Effector memory CD4-positive, alpha-beta T cell (primary cell): ENCODE measurements around the gene RIT2.

Experiments used
- DNase-seq, 3 donors: peaks; one replicate each; pipeline ENCODE4 v3.0.0-alpha.2; 2020
- H3K27ac ChIP-seq: 2 replicates; pipeline ENCODE4 v1.7.0; 2013; ENCODE audit warnings: mild to moderate bottlenecking, low read length, moderate library complexity; ENCODE audit not compliant: insufficient read depth, poor library complexity, severe bottlenecking
- H3K27me3 ChIP-seq: replicated peaks from 2 replicates; pipeline ENCODE4 v1.7.0; 2013; ENCODE audit warnings: mild to moderate bottlenecking, low read length; ENCODE audit not compliant: insufficient read depth, control insufficient read depth, poor library complexity, severe bottlenecking
- H3K36me3 ChIP-seq: 2 replicates; pipeline ENCODE4 v1.7.0; 2013; ENCODE audit warnings: mild to moderate bottlenecking, low read length, moderate library complexity; ENCODE audit not compliant: control insufficient read depth, insufficient read depth
- H3K4me1 ChIP-seq: 2 replicates; pipeline ENCODE4 v1.7.0; 2013; ENCODE audit warnings: low read length, mild to moderate bottlenecking; ENCODE audit not compliant: control insufficient read depth, insufficient read depth, poor library complexity, severe bottlenecking
- H3K4me3 ChIP-seq: 2 replicates; pipeline ENCODE4 v1.7.0; 2013; ENCODE audit warnings: low read length, low read depth, mild to moderate bottlenecking; ENCODE audit not compliant: insufficient read depth, poor library complexity, severe bottlenecking
- H3K9me3 ChIP-seq: 2 replicates; pipeline ENCODE4 v1.7.0; 2013; ENCODE audit warnings: mild to moderate bottlenecking, low read length, moderate library complexity; ENCODE audit not compliant: control insufficient read depth

The RIT2 gene

DNA sequence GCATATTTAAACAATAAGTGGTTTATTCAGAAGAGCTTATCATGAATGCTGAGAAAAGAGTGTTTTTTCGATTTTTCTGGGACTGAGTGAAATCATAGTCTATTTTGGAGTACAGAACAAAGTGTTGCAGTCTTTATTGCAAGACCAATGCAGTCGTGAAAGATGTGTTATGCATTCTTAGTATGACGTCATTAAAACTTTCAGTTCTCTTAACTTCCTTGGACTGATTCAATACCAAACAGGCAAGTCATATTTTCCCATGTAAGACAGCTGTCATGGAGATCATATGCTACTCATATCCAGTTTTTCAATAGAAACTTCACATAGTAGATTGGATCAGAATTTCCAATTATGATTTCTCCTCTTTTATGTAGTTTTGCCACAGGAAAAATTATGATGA, 92.6 kb downstream of the RIT2 start:
- DNase-seq, result no peak
- Histone ChIP-seq H3K4me3 (no peak overlapping the region), H3K9me3 (no peaks in the 10 kb centered on the region), H3K4me1 (no peaks in the 10 kb centered on the region), H3K27ac (no peak overlapping the region), H3K36me3 (no peaks in the 10 kb centered on the region), H3K27me3 (no peaks in the 10 kb centered on the region)

- Histone ChIP-seq H3K4me1 (no peaks in the 10 kb centered on the region), H3K36me3 (no peaks in the 10 kb centered on the region), H3K27ac (no peak overlapping the region), H3K27me3 (no peaks in the 10 kb centered on the region), H3K9me3 (no peaks in the 10 kb centered on the region), H3K4me3 (no peak overlapping the region)
- DNase-seq, result no peak
Measured at GRCh38 chr18:43017622-43018021, 97.9 kb downstream of the RIT2 start.

DNA sequence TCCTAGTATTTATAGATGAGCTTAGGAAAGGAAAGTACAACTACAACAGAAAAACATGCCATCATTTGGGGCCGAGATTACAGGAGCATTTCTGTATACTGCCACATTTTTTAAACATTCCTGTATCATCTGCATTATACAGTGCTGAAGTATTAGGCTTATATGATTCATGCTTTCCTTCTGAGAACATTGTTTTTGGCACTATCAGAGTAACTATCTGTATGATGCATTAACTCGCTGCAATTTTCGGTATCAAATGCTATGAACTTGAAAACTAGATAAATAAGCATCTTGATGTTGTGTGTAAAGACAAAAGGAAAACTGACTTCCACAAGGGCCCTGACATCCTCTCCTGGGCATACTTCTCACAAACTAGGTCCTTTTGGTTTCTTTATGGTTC, 102.0 kb downstream of the RIT2 start:
- no peak for DNase-seq
- H3K9me3 ChIP-seq, result no peaks in the 10 kb centered on the region
- no peak overlapping the region for H3K27ac ChIP-seq
- H3K36me3 ChIP-seq, result no peaks in the 10 kb centered on the region
- no peak overlapping the region for H3K4me3 ChIP-seq
- H3K4me1 ChIP-seq, result no peaks in the 10 kb centered on the region
- H3K27me3 ChIP-seq, result no peaks in the 10 kb centered on the region

GRCh38 chr18:43012951-43013350, 102.5 kb downstream of the RIT2 start:
- Histone ChIP-seq H3K4me3 (no peak overlapping the region), H3K9me3 (no peaks in the 10 kb centered on the region), H3K36me3 (no peaks in the 10 kb centered on the region), H3K4me1 (no peaks in the 10 kb centered on the region), H3K27ac (no peak overlapping the region), H3K27me3 (no peaks in the 10 kb centered on the region)
- no peak for DNase-seq

- H3K4me1 ChIP-seq, result no peaks in the 10 kb centered on the region
- no peak overlapping the region for H3K4me3 ChIP-seq
- H3K27ac ChIP-seq, result no peak overlapping the region
- no peaks in the 10 kb centered on the region for H3K36me3 ChIP-seq
- no peaks in the 10 kb centered on the region for H3K27me3 ChIP-seq
- no peak for DNase-seq
- H3K9me3 ChIP-seq, result no peaks in the 10 kb centered on the region
Measured at GRCh38 chr18:43010611-43011010, 104.9 kb downstream of the RIT2 start.

DNA sequence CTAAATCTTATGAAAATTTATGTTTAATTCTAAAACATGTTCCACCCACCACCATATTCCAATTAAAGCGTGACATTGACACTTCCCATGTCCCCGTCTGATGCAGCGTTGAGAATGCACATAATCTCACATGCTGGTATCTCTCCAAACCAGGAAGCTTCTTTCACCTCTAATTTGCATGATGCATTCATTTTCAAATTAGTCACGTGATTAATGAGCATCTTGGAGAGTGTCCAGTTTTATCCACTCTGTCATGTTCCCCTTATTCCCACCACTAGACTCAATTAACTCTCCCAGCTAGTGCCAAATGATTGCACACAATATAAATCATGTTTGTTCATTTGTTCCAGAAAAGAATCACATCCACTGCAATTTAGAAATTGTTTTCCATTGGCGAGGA, 105.8 kb downstream of the RIT2 start:
- no peaks in the 10 kb centered on the region for H3K27me3 ChIP-seq
- H3K9me3 ChIP-seq, result no peaks in the 10 kb centered on the region
- H3K4me1 ChIP-seq, result no peaks in the 10 kb centered on the region
- no peak overlapping the region for H3K27ac ChIP-seq
- no peaks in the 10 kb centered on the region for H3K36me3 ChIP-seq
- no peak overlapping the region for H3K4me3 ChIP-seq
- DNase-seq, result no peak

GRCh38 chr18:43007365-43007764, 108.1 kb downstream of the RIT2 start:
- no peaks in the 10 kb centered on the region for H3K27me3 ChIP-seq
- H3K36me3 ChIP-seq, result no peaks in the 10 kb centered on the region
- no peak overlapping the region for H3K4me3 ChIP-seq
- no peak for DNase-seq
- no peaks in the 10 kb centered on the region for H3K9me3 ChIP-seq
- H3K27ac ChIP-seq, result no peak overlapping the region
- H3K4me1 ChIP-seq, result no peaks in the 10 kb centered on the region

- H3K4me1 ChIP-seq, result no peaks in the 10 kb centered on the region
- DNase-seq, result no peak
- H3K27me3 ChIP-seq, result no peaks in the 10 kb centered on the region
- no peak overlapping the region for H3K4me3 ChIP-seq
- no peak overlapping the region for H3K27ac ChIP-seq
- no peaks in the 10 kb centered on the region for H3K36me3 ChIP-seq
- H3K9me3 ChIP-seq, result no peaks in the 10 kb centered on the region
Measured at GRCh38 chr18:43004421-43004820, 111.1 kb downstream of the RIT2 start.

DNA sequence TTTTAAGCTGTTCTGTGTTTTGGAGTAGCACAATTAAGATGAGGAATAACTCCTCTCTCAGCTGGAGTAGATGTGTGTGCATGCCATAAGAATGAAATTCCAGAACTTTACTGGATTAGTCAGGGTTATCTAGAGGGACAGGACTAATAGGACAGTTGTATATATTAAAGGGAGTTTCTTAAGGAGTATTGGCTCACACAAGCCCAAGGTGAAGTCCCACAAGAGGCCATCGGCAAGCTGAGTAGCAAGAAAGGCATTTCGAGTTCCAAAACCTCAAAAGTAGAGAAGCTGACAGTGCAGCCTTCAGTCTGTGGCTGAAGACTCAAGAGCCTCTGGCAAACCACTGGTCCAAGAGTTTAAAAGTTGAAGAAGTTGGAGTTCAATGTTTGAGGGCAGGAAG, 113.7 kb downstream of the RIT2 start:
- Histone ChIP-seq H3K27ac (no peak overlapping the region), H3K4me1 (no peaks in the 10 kb centered on the region), H3K9me3 (no peaks in the 10 kb centered on the region), H3K27me3 (no peaks in the 10 kb centered on the region), H3K36me3 (no peaks in the 10 kb centered on the region), H3K4me3 (no peak overlapping the region)
- DNase-seq, result no peak

- Histone ChIP-seq H3K9me3 (no peaks in the 10 kb centered on the region), H3K4me1 (no peaks in the 10 kb centered on the region), H3K4me3 (no peak overlapping the region), H3K36me3 (no peaks in the 10 kb centered on the region), H3K27ac (no peak overlapping the region), H3K27me3 (no peaks in the 10 kb centered on the region)
- no peak for DNase-seq
Measured at GRCh38 chr18:42996824-42997223, 118.7 kb downstream of the RIT2 start.

- no peak overlapping the region for H3K4me3 ChIP-seq
- H3K27ac ChIP-seq, result no peak overlapping the region
- H3K27me3 ChIP-seq, result no peaks in the 10 kb centered on the region
- no peaks in the 10 kb centered on the region for H3K4me1 ChIP-seq
- no peak for DNase-seq
- H3K36me3 ChIP-seq, result no peaks in the 10 kb centered on the region
- no peaks in the 10 kb centered on the region for H3K9me3 ChIP-seq
Measured at GRCh38 chr18:42980426-42980825, 135.1 kb downstream of the RIT2 start.
